Measurements from ENCODE around the gene PGLYRP1.

Gene PGLYRP1

GRCh38 chr19:45973553-45974338 lies 49.1 kb downstream of the PGLYRP1 start, which contains the start of gene NOVA2:
Gene NOVA2, minus strand, starts transcription at chr19:45973865. Its CDS starts 514 bp downstream, at chr19:45973351.
- TF ChIP-seq CTCF (IDR thresholded peaks at IDR 0.05; ENCODE audit: control extremely low read depth, extremely low read depth, low read depth, missing control alignments): no peak
- DNase-seq (ENCODE audit: extremely low spot score): peak; percentile 74
- ChIA-PET POLR2A (no interaction called here), CTCF (interaction anchor here (1.0 kb wide), 1 partner anchor 91 kb away, joined by 3 read pairs; no protein-coding TSS in a partner anchor)

GRCh38 chr19:45972947-45973540 lies 49.8 kb downstream of the PGLYRP1 start:
- CTCF ChIA-PET: no interaction called here
- DNase-seq (ENCODE audit: extremely low spot score): no peak
- POLR2A ChIA-PET: no interaction called here
- TF ChIP-seq CTCF (IDR thresholded peaks at IDR 0.05; ENCODE audit: control extremely low read depth, extremely low read depth, low read depth, missing control alignments): no peak

GRCh38 chr19:45972081-45972946 lies 50.5 kb downstream of the PGLYRP1 start:
- ChIA-PET CTCF (no interaction called here), POLR2A (no interaction called here)
- no peak for TF ChIP-seq CTCF (IDR thresholded peaks at IDR 0.05; ENCODE audit: control extremely low read depth, extremely low read depth, low read depth, missing control alignments)
- DNase-seq (ENCODE audit: extremely low spot score): no peak

GRCh38 chr19:45971260-45971902 lies 51.5 kb downstream of the PGLYRP1 start:
- TF ChIP-seq CTCF (IDR thresholded peaks at IDR 0.05; ENCODE audit: control extremely low read depth, extremely low read depth, low read depth, missing control alignments): no peak
- CTCF ChIA-PET: no interaction called here
- no peak for DNase-seq (ENCODE audit: extremely low spot score)
- POLR2A ChIA-PET: no interaction called here

GRCh38 chr19:45969676-45970075 lies 53.2 kb downstream of the PGLYRP1 start:
- no peak for DNase-seq (ENCODE audit: extremely low spot score)
- ChIA-PET CTCF (interaction anchor here (1.0 to 1.2 kb wide), 2 partner anchors 36 to 59 kb away, joined by 3 read pairs; no protein-coding TSS in a partner anchor), POLR2A (no interaction called here)
- TF ChIP-seq CTCF (IDR thresholded peaks at IDR 0.05; ENCODE audit: control extremely low read depth, extremely low read depth, low read depth, missing control alignments): no peak

Measured in GM10248 (cell line).